K562 (cell line): ENCODE results near the gene SCARF2. TPM values are rescaled to one million over a fixed set of nuclear protein-coding genes. Genes with fewer than 3 reads are reported as not detected.

ENCODE experiments used
- ATAC-seq: fragments of 200-7000 bp; cut with Tn5 transposase; 3 replicates; pipeline ENCODE4 v1.9.1; 2020; ENCODE audit warnings: moderate library complexity
- BruUV-seq: library from RNA; stranded (reverse); fragments of 400-500 nt; replicated peaks from 2 replicates; lab custom pipeline; 2021; lab: Mats Ljungman, UMichigan
- CTCF ChIA-PET: fragments of 300-600 bp; formaldehyde crosslinking; extraction: SDS; loops from one replicate; lab custom pipeline; 2021; ENCODE audit warnings: low intra/inter-chr PET ratio; lab: Yijun Ruan, JAX
- POLR2A ChIA-PET: fragments of 300-600, 350-650 bp; sonication (Branson Sonifier 250); formaldehyde crosslinking; extraction: SDS; loops from one replicate; lab custom pipeline; 2021; ENCODE audit warnings: antibody characterized with exemption, inconsistent platforms; lab: Yijun Ruan, JAX
- DNase-seq, 4 experiments: peaks; one replicate each; pipeline versions ENCODE4 v3.0.0 to v3.0.0-alpha.2; 2011 to 2018; ENCODE audit warnings: low spot score in 3 of 4, mixed read lengths in 3 of 4; ENCODE audit errors: extremely low read depth in 1 of 4
- FAIRE-seq: peaks from 2 replicates; lab custom pipeline; 2011; peaks lifted over from hg19 to GRCh38; lab: Jason Lieb, UNC
- H2AFZ ChIP-seq: 2 replicates; pipeline ENCODE4 v1.6.0; 2011; ENCODE audit warnings: low read depth, low read length, control low read depth, inconsistent platforms
- H3K27ac ChIP-seq: fragments of 200-600 bp; 3 replicates; pipeline ENCODE4 v1.8.0; 2011; ENCODE audit warnings: low read depth, mild to moderate bottlenecking, control low read depth, inconsistent platforms, low read length, moderate library complexity, mixed read lengths; ENCODE audit errors: extremely low read depth
- H3K27me3 ChIP-seq, 2 experiments: fragments of 300-600 bp in 1 of 2; 2 replicates in 1 of 2; 3 replicates in 1 of 2; pipeline versions ENCODE4 v1.6.0 to v1.8.0; 2011; ENCODE audit warnings: inconsistent platforms in 2 of 2, low read length in 2 of 2, mild to moderate bottlenecking in 1 of 2, mixed read lengths in 1 of 2, moderate library complexity in 1 of 2; ENCODE audit not compliant: control insufficient read depth in 2 of 2, insufficient read depth in 2 of 2
- H3K36me3 ChIP-seq: fragments of 300-600 bp; 3 replicates; pipeline ENCODE4 v1.8.0; 2011; ENCODE audit warnings: mild to moderate bottlenecking, low read length, inconsistent platforms; ENCODE audit not compliant: control insufficient read depth, insufficient read depth
- H3K4me1 ChIP-seq, 2 experiments: fragments of 200-600 bp in 1 of 2; replicated peaks in 1 of 2; 2 replicates in 1 of 2; 3 replicates in 1 of 2; pipeline versions ENCODE4 v1.5.1 to v1.8.0; 2011; ENCODE audit warnings: inconsistent platforms in 2 of 2, low read length in 2 of 2, mild to moderate bottlenecking in 1 of 2, mixed read lengths in 1 of 2, moderate library complexity in 1 of 2; ENCODE audit not compliant: control insufficient read depth in 2 of 2, insufficient read depth in 2 of 2
- H3K4me2 ChIP-seq: 2 replicates; pipeline ENCODE4 v1.6.1; 2011; ENCODE audit warnings: low read length, control low read depth, inconsistent platforms, mixed read lengths; ENCODE audit not compliant: insufficient read depth
- H3K4me3 ChIP-seq: fragments of 200-600 bp; sonication (generic), shearing (Covaris generic); 2 replicates; pipeline ENCODE4 v1.5.1; 2016; ENCODE audit warnings: control low read depth, inconsistent platforms
- H3K79me2 ChIP-seq: fragments of 200-600 bp; 3 replicates; pipeline ENCODE4 v1.8.0; 2011; ENCODE audit warnings: low read length, inconsistent platforms; ENCODE audit not compliant: control insufficient read depth, insufficient read depth
- H3K9ac ChIP-seq, 2 experiments: 2 replicates each; pipeline versions ENCODE4 v1.6.0 to v1.6.1; 2011; ENCODE audit warnings: low read depth in 2 of 2, low read length in 2 of 2, control low read depth in 1 of 2, inconsistent platforms in 1 of 2, mild to moderate bottlenecking in 1 of 2, mixed read lengths in 1 of 2; ENCODE audit not compliant: insufficient read depth in 1 of 2
- H3K9me1 ChIP-seq: one replicate; pipeline ENCODE4 v1.6.0; 2011; ENCODE audit warnings: inconsistent platforms, mild to moderate bottlenecking, low read length, moderate library complexity; ENCODE audit not compliant: control insufficient read depth, insufficient read depth
- H3K9me3 ChIP-seq: replicated peaks from 2 replicates; pipeline ENCODE4 v1.5.1; 2011; ENCODE audit warnings: low read depth, low read length, inconsistent platforms; ENCODE audit not compliant: control insufficient read depth, insufficient read depth
- H4K20me1 ChIP-seq: replicated peaks from 2 replicates; pipeline ENCODE4 v1.6.1; 2011; ENCODE audit warnings: low read length, inconsistent platforms, mixed read lengths; ENCODE audit not compliant: control insufficient read depth, insufficient read depth
- HNRNPK ChIP-seq: fragments of 200-400 bp; formaldehyde crosslinking; IDR thresholded peaks from one replicate; pipeline ENCODE4 v1.6.1; 2018; ENCODE audit warnings: mild to moderate bottlenecking, low read depth, low read length; ENCODE audit not compliant: poor library complexity, severe bottlenecking
- RCOR1 ChIP-seq, 2 experiments: IDR thresholded peaks; 2 replicates each; pipeline ENCODE4 v1.6.1; 2012; ENCODE audit warnings: low read depth in 2 of 2, low read length in 2 of 2, borderline replicate concordance in 1 of 2, improper control_type of control experiment in 1 of 2
- SMARCA4 ChIP-seq: fragments of 450-650 bp; IDR thresholded peaks from 2 replicates; pipeline ENCODE4 v1.6.1; 2016
- ZNF224 ChIP-seq: sonication (generic); formaldehyde crosslinking; IDR thresholded peaks from 2 replicates; pipeline ENCODE4 v1.8.0; 2022; ENCODE audit warnings: mild to moderate bottlenecking, missing genetic modification reagents
- WGBS: fragments of 100-300 bp; shearing (Covaris generic); methylation state at CpG from one replicate; pipeline ENCODE4 v1.1.6; 2016; ENCODE audit warnings: low coverage, mixed read lengths; ENCODE audit not compliant: insufficient coverage; ENCODE audit errors: missing lambda C conversion rate; 5-methylcytosine and 5-hydroxymethylcytosine counted together
- in situ Hi-C: fragments of 300-500 bp; cut with MboI; formaldehyde crosslinking; loops from 4 replicates; pipeline ENCODE4 v1.15.0; 2018; ENCODE audit warnings: inconsistent platforms, mixed read lengths
- intact Hi-C: fragments of 100-400 bp; cut with micrococcal nuclease; formaldehyde crosslinking; loops from 2 replicates; pipeline ENCODE4 v1.14.2; 2022
- polyA plus RNA-seq, 8 experiments: library from polyadenylated mRNA; depleted of rRNA in 4 of 8; stranded (reverse) in 5 of 8; unstranded in 3 of 8; fragments of >200 nt; fragmentation: Nextera tagmentation in 2 of 8; fragmentation: Illumina TruSeq in 1 of 8; extraction: Ambion mirVana in 2 of 8; extraction: Trizol in 1 of 8; gene quantifications; 2 replicates each; pipeline versions ENCODE4 v1.2.1 to v1.2.3, GENCODE V29; 2011 to 2014; ENCODE audit warnings: inconsistent platforms in 1 of 8, missing spikeins in 1 of 8
- total RNA-seq, 7 experiments: library from RNA; depleted of rRNA in 6 of 7; stranded (reverse); fragments of >200 nt in 6 of 7; fragmentation: Illumina TruSeq in 2 of 7; extraction: Trizol in 2 of 7; gene quantifications; 2 replicates each; pipeline versions ENCODE4 v1.2.1 to v1.2.3, GENCODE V29; 2011 to 2021; ENCODE audit warnings: low replicate concordance in 1 of 7
- TF ChIP-seq, protein P1 (sequence below): sonication (generic); formaldehyde crosslinking; IDR thresholded peaks from 2 replicates; pipeline ENCODE4 v1.9.0; 2022; ENCODE audit warnings: mild to moderate bottlenecking, missing genetic modification reagents
- TF ChIP-seq, protein P2 (sequence below): conservative IDR thresholded peaks from 2 replicates; pipeline ENCODE4 v1.6.1; 2011; ENCODE audit warnings: low read depth, mild to moderate bottlenecking, low read length; ENCODE audit not compliant: control insufficient read depth
- TF ChIP-seq, protein P3 (sequence below): fragments of 450-650 bp; IDR thresholded peaks from 2 replicates; pipeline ENCODE4 v1.6.1; 2014; ENCODE audit warnings: low read depth, mild to moderate bottlenecking, moderate library complexity, borderline replicate concordance
- TF ChIP-seq, protein P4 (sequence below): sonication (generic); formaldehyde crosslinking; IDR thresholded peaks from 2 replicates; pipeline ENCODE4 v1.8.0; 2022; ENCODE audit warnings: mild to moderate bottlenecking, missing genetic modification reagents, borderline replicate concordance
- TF ChIP-seq, protein P5 (sequence below): sonication (generic); formaldehyde crosslinking; IDR thresholded peaks from 2 replicates; pipeline ENCODE4 v1.8.0; 2022; ENCODE audit warnings: mild to moderate bottlenecking, missing genetic modification reagents

SCARF2 gene
- total and polyA plus RNA-seq, 9 of the 15 experiments (the other 6 are each of a cell fraction or from before 2014, with no cell fraction given), result 0.06 to 0.32 (median 0.21) TPM; not detected in 5

DNA sequence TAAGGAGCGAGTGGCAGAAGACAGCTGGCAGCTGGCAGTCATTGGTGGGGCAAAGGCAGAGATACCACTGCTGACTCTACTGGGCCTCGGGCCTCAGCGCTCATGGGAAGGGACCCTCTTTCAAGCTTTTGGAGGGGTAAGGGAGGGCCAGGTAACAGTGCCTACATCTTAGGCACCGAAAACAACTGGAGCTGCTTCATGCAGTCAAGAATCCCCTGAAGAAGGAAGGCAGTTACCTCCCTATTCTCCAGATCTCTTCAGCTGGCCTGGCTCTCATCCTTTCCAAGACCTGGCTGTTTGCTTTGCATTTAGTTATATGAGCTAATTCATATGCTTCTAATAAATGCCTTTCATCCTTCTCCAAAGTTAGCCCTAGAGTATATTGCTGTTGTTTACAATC is 59.5 kb downstream of the SCARF2 start:
- Histone ChIP-seq H3K27me3 (peaks cover 55 to 62% of the 10 kb centered on the region in 2 experiments), H4K20me1 (no peaks in the 10 kb centered on the region), H3K27ac (no peak overlapping the region), H3K9me3 (no peaks in the 10 kb centered on the region; the same call in 1 of the 2 replicates), H3K9ac (peak overlapping the region in 1 of 2 experiments; percentile 26; a peak in 1 of 4 replicates), H3K79me2 (no peaks in the 10 kb centered on the region), H3K4me3 (no peak overlapping the region), H2AFZ (no peak overlapping the region), H3K9me1 (no peaks in the 10 kb centered on the region), H3K36me3 (no peaks in the 10 kb centered on the region), H3K4me1 (no peaks in the 10 kb centered on the region), H3K4me2 (no peak overlapping the region)
- POLR2A ChIA-PET, result interaction anchor here (0.5 to 6.0 kb wide), 5 partner anchors 10 to 420 kb away, joined by 3 to 62 read pairs (median 4); partner anchors contain the start of genes DGCR6L and ZNF74
- in situ Hi-C loops, result no loop called here
- ATAC-seq (no peak), DNase-seq (peak in 2 of 4 experiments; percentile 19 to 32), FAIRE-seq (no peak)
- intact Hi-C loops, result no loop called here
- 4% methylated on average over 4 of the region's 4 CpGs for WGBS
- BruUV-seq, result no TSS peak
- CTCF ChIA-PET, result no interaction called here
- TF ChIP-seq, protein P1, sequence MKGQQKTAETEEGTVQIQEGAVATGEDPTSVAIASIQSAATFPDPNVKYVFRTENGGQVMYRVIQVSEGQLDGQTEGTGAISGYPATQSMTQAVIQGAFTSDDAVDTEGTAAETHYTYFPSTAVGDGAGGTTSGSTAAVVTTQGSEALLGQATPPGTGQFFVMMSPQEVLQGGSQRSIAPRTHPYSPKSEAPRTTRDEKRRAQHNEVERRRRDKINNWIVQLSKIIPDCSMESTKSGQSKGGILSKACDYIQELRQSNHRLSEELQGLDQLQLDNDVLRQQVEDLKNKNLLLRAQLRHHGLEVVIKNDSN (CRISPR knock-in tag), result 0 out of 2 replicates have a peak, but pooled peaks have one; percentile 34
- TF ChIP-seq, protein P2, sequence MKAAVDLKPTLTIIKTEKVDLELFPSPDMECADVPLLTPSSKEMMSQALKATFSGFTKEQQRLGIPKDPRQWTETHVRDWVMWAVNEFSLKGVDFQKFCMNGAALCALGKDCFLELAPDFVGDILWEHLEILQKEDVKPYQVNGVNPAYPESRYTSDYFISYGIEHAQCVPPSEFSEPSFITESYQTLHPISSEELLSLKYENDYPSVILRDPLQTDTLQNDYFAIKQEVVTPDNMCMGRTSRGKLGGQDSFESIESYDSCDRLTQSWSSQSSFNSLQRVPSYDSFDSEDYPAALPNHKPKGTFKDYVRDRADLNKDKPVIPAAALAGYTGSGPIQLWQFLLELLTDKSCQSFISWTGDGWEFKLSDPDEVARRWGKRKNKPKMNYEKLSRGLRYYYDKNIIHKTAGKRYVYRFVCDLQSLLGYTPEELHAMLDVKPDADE, result no peak
- TF ChIP-seq ZNF224 (CRISPR knock-in tag) (no peak), HNRNPK (no peak), RCOR1 (IDR thresholded peaks at IDR 0.05; ENCODE audit: borderline replicate concordance in 1 of 2, low read depth in 2 of 2, low read length in 2 of 2) (no peak), SMARCA4 (no peak)
- TF ChIP-seq, protein P3, sequence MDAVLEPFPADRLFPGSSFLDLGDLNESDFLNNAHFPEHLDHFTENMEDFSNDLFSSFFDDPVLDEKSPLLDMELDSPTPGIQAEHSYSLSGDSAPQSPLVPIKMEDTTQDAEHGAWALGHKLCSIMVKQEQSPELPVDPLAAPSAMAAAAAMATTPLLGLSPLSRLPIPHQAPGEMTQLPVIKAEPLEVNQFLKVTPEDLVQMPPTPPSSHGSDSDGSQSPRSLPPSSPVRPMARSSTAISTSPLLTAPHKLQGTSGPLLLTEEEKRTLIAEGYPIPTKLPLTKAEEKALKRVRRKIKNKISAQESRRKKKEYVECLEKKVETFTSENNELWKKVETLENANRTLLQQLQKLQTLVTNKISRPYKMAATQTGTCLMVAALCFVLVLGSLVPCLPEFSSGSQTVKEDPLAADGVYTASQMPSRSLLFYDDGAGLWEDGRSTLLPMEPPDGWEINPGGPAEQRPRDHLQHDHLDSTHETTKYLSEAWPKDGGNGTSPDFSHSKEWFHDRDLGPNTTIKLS, result no peak
- TF ChIP-seq, protein P4, sequence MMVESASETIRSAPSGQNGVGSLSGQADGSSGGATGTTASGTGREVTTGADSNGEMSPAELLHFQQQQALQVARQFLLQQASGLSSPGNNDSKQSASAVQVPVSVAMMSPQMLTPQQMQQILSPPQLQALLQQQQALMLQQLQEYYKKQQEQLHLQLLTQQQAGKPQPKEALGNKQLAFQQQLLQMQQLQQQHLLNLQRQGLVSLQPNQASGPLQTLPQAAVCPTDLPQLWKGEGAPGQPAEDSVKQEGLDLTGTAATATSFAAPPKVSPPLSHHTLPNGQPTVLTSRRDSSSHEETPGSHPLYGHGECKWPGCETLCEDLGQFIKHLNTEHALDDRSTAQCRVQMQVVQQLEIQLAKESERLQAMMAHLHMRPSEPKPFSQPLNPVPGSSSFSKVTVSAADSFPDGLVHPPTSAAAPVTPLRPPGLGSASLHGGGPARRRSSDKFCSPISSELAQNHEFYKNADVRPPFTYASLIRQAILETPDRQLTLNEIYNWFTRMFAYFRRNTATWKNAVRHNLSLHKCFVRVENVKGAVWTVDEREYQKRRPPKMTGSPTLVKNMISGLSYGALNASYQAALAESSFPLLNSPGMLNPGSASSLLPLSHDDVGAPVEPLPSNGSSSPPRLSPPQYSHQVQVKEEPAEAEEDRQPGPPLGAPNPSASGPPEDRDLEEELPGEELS (CRISPR knock-in tag), result no peak
- TF ChIP-seq, protein P5, sequence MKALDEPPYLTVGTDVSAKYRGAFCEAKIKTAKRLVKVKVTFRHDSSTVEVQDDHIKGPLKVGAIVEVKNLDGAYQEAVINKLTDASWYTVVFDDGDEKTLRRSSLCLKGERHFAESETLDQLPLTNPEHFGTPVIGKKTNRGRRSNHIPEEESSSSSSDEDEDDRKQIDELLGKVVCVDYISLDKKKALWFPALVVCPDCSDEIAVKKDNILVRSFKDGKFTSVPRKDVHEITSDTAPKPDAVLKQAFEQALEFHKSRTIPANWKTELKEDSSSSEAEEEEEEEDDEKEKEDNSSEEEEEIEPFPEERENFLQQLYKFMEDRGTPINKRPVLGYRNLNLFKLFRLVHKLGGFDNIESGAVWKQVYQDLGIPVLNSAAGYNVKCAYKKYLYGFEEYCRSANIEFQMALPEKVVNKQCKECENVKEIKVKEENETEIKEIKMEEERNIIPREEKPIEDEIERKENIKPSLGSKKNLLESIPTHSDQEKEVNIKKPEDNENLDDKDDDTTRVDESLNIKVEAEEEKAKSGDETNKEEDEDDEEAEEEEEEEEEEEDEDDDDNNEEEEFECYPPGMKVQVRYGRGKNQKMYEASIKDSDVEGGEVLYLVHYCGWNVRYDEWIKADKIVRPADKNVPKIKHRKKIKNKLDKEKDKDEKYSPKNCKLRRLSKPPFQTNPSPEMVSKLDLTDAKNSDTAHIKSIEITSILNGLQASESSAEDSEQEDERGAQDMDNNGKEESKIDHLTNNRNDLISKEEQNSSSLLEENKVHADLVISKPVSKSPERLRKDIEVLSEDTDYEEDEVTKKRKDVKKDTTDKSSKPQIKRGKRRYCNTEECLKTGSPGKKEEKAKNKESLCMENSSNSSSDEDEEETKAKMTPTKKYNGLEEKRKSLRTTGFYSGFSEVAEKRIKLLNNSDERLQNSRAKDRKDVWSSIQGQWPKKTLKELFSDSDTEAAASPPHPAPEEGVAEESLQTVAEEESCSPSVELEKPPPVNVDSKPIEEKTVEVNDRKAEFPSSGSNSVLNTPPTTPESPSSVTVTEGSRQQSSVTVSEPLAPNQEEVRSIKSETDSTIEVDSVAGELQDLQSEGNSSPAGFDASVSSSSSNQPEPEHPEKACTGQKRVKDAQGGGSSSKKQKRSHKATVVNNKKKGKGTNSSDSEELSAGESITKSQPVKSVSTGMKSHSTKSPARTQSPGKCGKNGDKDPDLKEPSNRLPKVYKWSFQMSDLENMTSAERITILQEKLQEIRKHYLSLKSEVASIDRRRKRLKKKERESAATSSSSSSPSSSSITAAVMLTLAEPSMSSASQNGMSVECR (CRISPR knock-in tag), result 0 out of 2 replicates have a peak, but pooled peaks have one; percentile 63
